BLaER1 treated with 17β-estradiol and CSF1 and Interleukin-3, amounts not matched to agents 10 nM and 100 nM (cell line): Measurements from ENCODE around the gene REL.

Source experiments
- H3K27ac ChIP-seq, 11 experiments: shearing (Covaris generic); formaldehyde crosslinking; 2 replicates each; pipeline ENCODE4 v1.8.1; 2022
- H3K27me3 ChIP-seq, 11 experiments: shearing (Covaris generic); formaldehyde crosslinking; 2 replicates each; pipeline ENCODE4 v1.8.1; 2022
- H3K36me3 ChIP-seq, 11 experiments: shearing (Covaris generic); formaldehyde crosslinking; 2 replicates each; pipeline ENCODE4 v1.8.1; 2022
- H3K4me1 ChIP-seq, 10 experiments: shearing (Covaris generic); formaldehyde crosslinking; 2 replicates each; pipeline ENCODE4 v1.8.1; 2022
- H3K4me2 ChIP-seq, 11 experiments: shearing (Covaris generic); formaldehyde crosslinking; 2 replicates each; pipeline ENCODE4 v1.8.1; 2022
- H3K4me3 ChIP-seq, 10 experiments: shearing (Covaris generic); formaldehyde crosslinking; 2 replicates each; pipeline ENCODE4 v1.8.1; 2022
- H3K9ac ChIP-seq, 11 experiments: shearing (Covaris generic); formaldehyde crosslinking; 2 replicates each; pipeline ENCODE4 v1.8.1; 2022
- H3K9me3 ChIP-seq, 11 experiments: shearing (Covaris generic); formaldehyde crosslinking; replicated peaks in 1 of 11; 2 replicates each; pipeline ENCODE4 v1.8.1; 2022
- H4K20me1 ChIP-seq, 11 experiments: shearing (Covaris generic); formaldehyde crosslinking; 2 replicates each; pipeline ENCODE4 v1.8.1; 2022
- Cebpa-rat ChIP-seq, 11 experiments: shearing (Covaris generic); IDR thresholded peaks; 2 replicates each; pipeline ENCODE4 v1.8.1; 2022

The REL gene

GRCh38 chr2:60843006-60843405, 38.4 kb upstream of the REL start:
- Histone ChIP-seq H3K27me3 (no peaks in the 10 kb centered on the region), H3K4me2 (no peak overlapping the region)
- no peak for TF ChIP-seq Cebpa-rat (IDR thresholded peaks at IDR 0.05)

GRCh38 chr2:60844105-60844504, 37.3 kb upstream of the REL start:
- H3K4me3 ChIP-seq = no peak overlapping the region
- no peaks in the 10 kb centered on the region for H4K20me1 ChIP-seq
- H3K9me3 ChIP-seq = no peaks in the 10 kb centered on the region
- peak overlapping the region in 1 of 11 experiments; percentile 5; a peak in 1 of 22 replicates for H3K27ac ChIP-seq
- H3K4me1 ChIP-seq = peaks cover 10 to 31% (median 14%) of the 10 kb centered on the region in 10 experiments
- no peaks in the 10 kb centered on the region for H3K27me3 ChIP-seq
- 0 out of 22 replicates have a peak overlapping the region, but pooled peaks of 1 of the 11 experiments have one; percentile 27 for H3K9ac ChIP-seq
- H3K36me3 ChIP-seq = no peaks in the 10 kb centered on the region
- no peak for TF ChIP-seq Cebpa-rat (IDR thresholded peaks at IDR 0.05)
- H3K4me2 ChIP-seq = peak overlapping the region in 3 of 11 experiments; percentile 13 to 52 (median 48); a peak in 4 of 22 replicates

More at GRCh38 chr2:60843006-60843405, 38.4 kb upstream of the REL start:
- H4K20me1 ChIP-seq = no peaks in the 10 kb centered on the region
- peaks cover 10 to 27% (median 14%) of the 10 kb centered on the region in 10 experiments for H3K4me1 ChIP-seq
- no peak overlapping the region for H3K4me3 ChIP-seq
- no peak overlapping the region for H3K9ac ChIP-seq
- H3K9me3 ChIP-seq = no peaks in the 10 kb centered on the region
- no peak overlapping the region for H3K27ac ChIP-seq
- no peaks in the 10 kb centered on the region for H3K36me3 ChIP-seq

- no peak overlapping the region for H3K27ac ChIP-seq
- H3K9ac ChIP-seq = no peak overlapping the region
- TF ChIP-seq Cebpa-rat (IDR thresholded peaks at IDR 0.05) = no peak
- 0 out of 22 replicates have a peak overlapping the region, but pooled peaks of 1 of the 11 experiments have one; percentile 7 for H3K4me2 ChIP-seq
- H3K9me3 ChIP-seq = no peaks in the 10 kb centered on the region
- H3K27me3 ChIP-seq = no peaks in the 10 kb centered on the region
- peaks cover 0 to 49% (median 0%) of the 10 kb centered on the region in 10 experiments; a peak in 7 of 20 replicates for H3K4me1 ChIP-seq
- H3K36me3 ChIP-seq = no peaks in the 10 kb centered on the region
- H3K4me3 ChIP-seq = no peak overlapping the region
- H4K20me1 ChIP-seq = no peaks in the 10 kb centered on the region
Observed at GRCh38 chr2:60847854-60848253, 33.5 kb upstream of the REL start.

- Histone ChIP-seq H3K9ac (no peak overlapping the region), H3K27me3 (no peaks in the 10 kb centered on the region), H3K9me3 (no peaks in the 10 kb centered on the region), H4K20me1 (no peaks in the 10 kb centered on the region), H3K4me1 (peaks cover 0 to 55% (median 0%) of the 10 kb centered on the region in 10 experiments; a peak in 7 of 20 replicates), H3K4me2 (peak overlapping the region in 2 of 11 experiments; percentile 5 to 48; a peak in 2 of 22 replicates), H3K36me3 (no peaks in the 10 kb centered on the region), H3K4me3 (no peak overlapping the region), H3K27ac (no peak overlapping the region)
- TF ChIP-seq Cebpa-rat (IDR thresholded peaks at IDR 0.05) = no peak
Observed at GRCh38 chr2:60849187-60849586, 32.2 kb upstream of the REL start.

- Histone ChIP-seq H3K4me3 (no peak overlapping the region), H3K27me3 (no peaks in the 10 kb centered on the region), H4K20me1 (no peaks in the 10 kb centered on the region), H3K9ac (no peak overlapping the region), H3K4me1 (peaks cover 0 to 61% (median 0%) of the 10 kb centered on the region in 10 experiments; a peak in 6 of 20 replicates), H3K27ac (peak overlapping the region in 2 of 11 experiments; percentile 67 to 70; a peak in 4 of 22 replicates), H3K36me3 (no peaks in the 10 kb centered on the region), H3K9me3 (no peaks in the 10 kb centered on the region), H3K4me2 (peak overlapping the region in 2 of 11 experiments; percentile 69 to 76; a peak in 5 of 22 replicates)
- TF ChIP-seq Cebpa-rat (IDR thresholded peaks at IDR 0.05) = no peak
Observed at GRCh38 chr2:60852282-60852860, 29.0 kb upstream of the REL start.

GRCh38 chr2:60853531-60853930, 27.8 kb upstream of the REL start:
- TF ChIP-seq Cebpa-rat (IDR thresholded peaks at IDR 0.05) = no peak
- H3K4me3 ChIP-seq = no peak overlapping the region
- H3K36me3 ChIP-seq = no peaks in the 10 kb centered on the region
- H3K4me2 ChIP-seq = peak overlapping the region in 2 of 11 experiments; percentile 69 to 76; a peak in 4 of 22 replicates
- H3K27me3 ChIP-seq = no peaks in the 10 kb centered on the region
- peak overlapping the region in 2 of 11 experiments; percentile 39 to 70; a peak in 2 of 22 replicates for H3K27ac ChIP-seq
- H3K9me3 ChIP-seq = no peaks in the 10 kb centered on the region
- no peaks in the 10 kb centered on the region for H4K20me1 ChIP-seq
- H3K9ac ChIP-seq = no peak overlapping the region
- H3K4me1 ChIP-seq = peaks cover 0 to 60% (median 0%) of the 10 kb centered on the region in 10 experiments; a peak in 6 of 20 replicates

GRCh38 chr2:60855989-60856669, 25.2 kb upstream of the REL start:
- H3K9me3 ChIP-seq = peaks cover 0 to 2% (median under 1%) of the 10 kb centered on the region in 11 experiments; a peak in 7 of 22 replicates
- peak overlapping the region in 2 of 11 experiments; percentile 11 to 46; a peak in 3 of 22 replicates for H3K4me2 ChIP-seq
- H3K36me3 ChIP-seq = no peaks in the 10 kb centered on the region
- no peak overlapping the region for H3K4me3 ChIP-seq
- peaks cover 0 to 52% (median 0%) of the 10 kb centered on the region in 10 experiments; a peak in 6 of 20 replicates for H3K4me1 ChIP-seq
- no peaks in the 10 kb centered on the region for H4K20me1 ChIP-seq
- no peak for TF ChIP-seq Cebpa-rat (IDR thresholded peaks at IDR 0.05)
- H3K27me3 ChIP-seq = no peaks in the 10 kb centered on the region
- H3K27ac ChIP-seq = no peak overlapping the region
- no peak overlapping the region for H3K9ac ChIP-seq

GRCh38 chr2:60857056-60857455, 24.3 kb upstream of the REL start:
- H3K4me1 ChIP-seq = peaks cover 0 to 57% (median 3%) of the 10 kb centered on the region in 10 experiments; a peak in 10 of 20 replicates
- peak overlapping the region in 2 of 11 experiments; percentile 43 to 46; a peak in 4 of 22 replicates for H3K4me2 ChIP-seq
- no peak for TF ChIP-seq Cebpa-rat (IDR thresholded peaks at IDR 0.05)
- H3K9ac ChIP-seq = no peak overlapping the region; a peak in 1 of 22 replicates
- H3K27ac ChIP-seq = peak overlapping the region in 1 of 11 experiments; percentile 6; a peak in 1 of 22 replicates
- H3K27me3 ChIP-seq = no peaks in the 10 kb centered on the region
- peaks cover 0 to 11% (median 8%) of the 10 kb centered on the region in 11 experiments; a peak in 13 of 22 replicates for H3K9me3 ChIP-seq
- no peaks in the 10 kb centered on the region for H4K20me1 ChIP-seq
- H3K4me3 ChIP-seq = no peak overlapping the region
- H3K36me3 ChIP-seq = no peaks in the 10 kb centered on the region

- no peak overlapping the region for H3K9ac ChIP-seq
- H3K9me3 ChIP-seq = peaks cover 0 to 17% (median 13%) of the 10 kb centered on the region in 11 experiments; a peak in 13 of 22 replicates
- no peaks in the 10 kb centered on the region for H3K36me3 ChIP-seq
- peaks cover 0 to 54% (median 8%) of the 10 kb centered on the region in 10 experiments; a peak in 10 of 20 replicates for H3K4me1 ChIP-seq
- no peak overlapping the region for H3K4me2 ChIP-seq
- no peak overlapping the region for H3K4me3 ChIP-seq
- TF ChIP-seq Cebpa-rat (IDR thresholded peaks at IDR 0.05) = no peak
- no peak overlapping the region for H3K27ac ChIP-seq
- no peaks in the 10 kb centered on the region for H4K20me1 ChIP-seq
- no peaks in the 10 kb centered on the region for H3K27me3 ChIP-seq
Observed at GRCh38 chr2:60858897-60859311, 22.5 kb upstream of the REL start.
